HCT116 (cell line): ENCODE data around the gene SPSB2. TPM values are rescaled to one million over a fixed set of nuclear protein-coding genes. Genes with fewer than 3 reads are reported as not detected.

Source experiments
- ATAC-seq: fragments of 200-7000 bp; cut with Tn5 transposase; 2 replicates; pipeline ENCODE4 v1.9.1; 2020; ENCODE audit warnings: mild to moderate bottlenecking, moderate library complexity
- BruUV-seq: library from RNA; stranded (reverse); fragments of 400-500 nt; replicated peaks from 2 replicates; lab custom pipeline; 2021; lab: Mats Ljungman, UMichigan
- CTCF ChIA-PET: fragments of 300-600 bp; sonication (Branson Sonifier 250); formaldehyde crosslinking; loops from one replicate; lab custom pipeline; 2021; ENCODE audit warnings: antibody characterized with exemption; lab: Charles Lee
- POLR2A ChIA-PET: fragments of 300-600, 350-600 bp; sonication (Branson Sonifier 250); formaldehyde crosslinking; loops from one replicate; lab custom pipeline; 2021; ENCODE audit warnings: antibody characterized with exemption; lab: Charles Lee
- RAD21 ChIA-PET, 2 experiments: fragments of 300-600 bp; sonication (Branson Sonifier 250); formaldehyde crosslinking; loops; one replicate each; lab custom pipeline; 2023; ENCODE audit warnings: low total read pairs in 2 of 2; ENCODE audit not compliant: uncharacterized antibody in 2 of 2, unreplicated experiment in 2 of 2, low non-redundant PET in 1 of 2; lab: Charles Lee
- DNase-seq: peaks from one replicate; pipeline ENCODE4 v3.0.0-alpha.2; 2010; ENCODE audit warnings: low read depth, low spot score
- H2AFZ ChIP-seq: fragments of 200-600 bp; shearing (Covaris generic), sonication (generic); 2 replicates; pipeline ENCODE4 v1.6.1; 2017; ENCODE audit warnings: low read depth, mixed run types, mixed read lengths, antibody characterized with exemption, low read length; ENCODE audit not compliant: poor library complexity, severe bottlenecking
- H3K27ac ChIP-seq: 2 replicates; pipeline ENCODE4 v1.5.1; 2012; ENCODE audit warnings: low read depth, low read length
- H3K27me3 ChIP-seq: fragments of 200-600 bp; sonication (generic); 2 replicates; pipeline ENCODE4 v1.6.1; 2016; ENCODE audit warnings: mixed run types, low read length, mixed read lengths; ENCODE audit not compliant: insufficient read depth
- H3K36me3 ChIP-seq, 2 experiments: fragments of 200-500 bp in 1 of 2; fragments of 200-600 bp in 1 of 2; sonication (Bioruptor generic) in 1 of 2; sonication (generic) in 1 of 2; 2 replicates each; pipeline versions ENCODE4 v1.5.1 to v1.6.1; 2014 to 2016; ENCODE audit warnings: low read length in 2 of 2, inconsistent platforms in 1 of 2, mixed read lengths in 1 of 2, mixed run types in 1 of 2; ENCODE audit not compliant: insufficient read depth in 2 of 2, control insufficient read depth in 1 of 2
- H3K4me1 ChIP-seq, 2 experiments: fragments of 200-600 bp in 1 of 2; sonication (generic) in 1 of 2; 2 replicates each; pipeline versions ENCODE4 v1.5.1 to v1.6.1; 2012 to 2017; ENCODE audit warnings: low read length in 2 of 2, inconsistent platforms in 1 of 2, mild to moderate bottlenecking in 1 of 2, mixed read lengths in 1 of 2, mixed run types in 1 of 2, moderate library complexity in 1 of 2; ENCODE audit not compliant: insufficient read depth in 2 of 2, control insufficient read depth in 1 of 2
- H3K4me2 ChIP-seq: fragments of 200-600 bp; sonication (generic); 2 replicates; pipeline ENCODE4 v1.6.1; 2017; ENCODE audit warnings: mixed run types, low read length, mixed read lengths
- H3K4me3 ChIP-seq, 2 experiments: fragments of 200-600 bp in 1 of 2; sonication (generic) in 1 of 2; replicated peaks in 1 of 2; 2 replicates each; pipeline ENCODE4 v1.5.1; 2011 to 2016; ENCODE audit warnings: low read length in 2 of 2, control low read depth in 1 of 2, low read depth in 1 of 2, mild to moderate bottlenecking in 1 of 2, mixed read lengths in 1 of 2, mixed run types in 1 of 2
- H3K79me2 ChIP-seq: fragments of 200-600 bp; sonication (generic); 2 replicates; pipeline ENCODE4 v1.6.1; 2017; ENCODE audit warnings: mild to moderate bottlenecking, mixed run types, low read length, moderate library complexity, mixed read lengths; ENCODE audit not compliant: insufficient read depth
- H3K9ac ChIP-seq: fragments of 200-600 bp; sonication (generic); 2 replicates; pipeline ENCODE4 v1.6.1; 2016; ENCODE audit warnings: low read length, mixed read lengths
- H3K9me2 ChIP-seq: fragments of 200-600 bp; sonication (generic), shearing (Covaris generic); 2 replicates; pipeline ENCODE4 v1.6.1; 2017; ENCODE audit warnings: mixed run types, mild to moderate bottlenecking, moderate library complexity; ENCODE audit not compliant: insufficient read depth
- H3K9me3 ChIP-seq, 2 experiments: fragments of 200-500 bp in 1 of 2; fragments of 200-600 bp in 1 of 2; sonication (Bioruptor generic) in 1 of 2; sonication (generic) in 1 of 2; 2 replicates each; pipeline ENCODE4 v1.6.1; 2014 to 2017; ENCODE audit warnings: low read length in 2 of 2, mixed read lengths in 2 of 2, inconsistent platforms in 1 of 2, low read depth in 1 of 2, mild to moderate bottlenecking in 1 of 2, mixed run types in 1 of 2, moderate library complexity in 1 of 2; ENCODE audit not compliant: control insufficient read depth in 1 of 2, insufficient read depth in 1 of 2
- H4K20me1 ChIP-seq: fragments of 200-600 bp; sonication (generic), shearing (Covaris generic); 2 replicates; pipeline ENCODE4 v1.6.1; 2017; ENCODE audit warnings: mixed run types, mild to moderate bottlenecking, moderate library complexity; ENCODE audit not compliant: insufficient read depth
- CBX3 ChIP-seq: IDR thresholded peaks from 2 replicates; pipeline ENCODE4 v1.6.1; 2012; ENCODE audit warnings: low read depth
- CEBPB ChIP-seq: IDR thresholded peaks from 2 replicates; pipeline ENCODE4 v1.6.1; 2012; ENCODE audit warnings: low read depth
- EGR1 ChIP-seq: IDR thresholded peaks from 2 replicates; pipeline ENCODE4 v1.6.1; 2012; ENCODE audit warnings: low read depth
- ELF1 ChIP-seq: IDR thresholded peaks from 2 replicates; pipeline ENCODE4 v1.6.1; 2012; ENCODE audit warnings: low read depth, borderline replicate concordance
- FOSL1 ChIP-seq: IDR thresholded peaks from 2 replicates; pipeline ENCODE4 v1.6.1; 2012; ENCODE audit warnings: low read depth
- SP1 ChIP-seq: IDR thresholded peaks from 2 replicates; pipeline ENCODE4 v1.6.1; 2012; ENCODE audit warnings: low read depth
- YY1 ChIP-seq: IDR thresholded peaks from 2 replicates; pipeline ENCODE4 v1.6.1; 2011; ENCODE audit warnings: low read length, low read depth, moderate library complexity, mild to moderate bottlenecking; ENCODE audit not compliant: insufficient replicate concordance; ENCODE audit errors: extremely low read depth
- ZFX ChIP-seq: fragments of 450-650 bp; IDR thresholded peaks from 2 replicates; pipeline ENCODE4 v1.6.1; 2017
- ZNF274 ChIP-seq: fragments of 200-500 bp; sonication (Bioruptor generic); IDR thresholded peaks from 2 replicates; pipeline ENCODE4 v1.6.1; 2014; ENCODE audit warnings: mild to moderate bottlenecking, low read depth, low read length, inconsistent platforms
- intact Hi-C: fragments of 100-400 bp; cut with micrococcal nuclease; formaldehyde crosslinking; loops from 2 replicates; pipeline ENCODE4 v1.10.0; 2022
- total RNA-seq: library from RNA; stranded (reverse); gene quantifications from one replicate; pipeline ENCODE4 v1.2.1, GENCODE V29; 2021; ENCODE audit not compliant: unreplicated experiment
- TF ChIP-seq, protein P1 (sequence below): IDR thresholded peaks from 2 replicates; pipeline ENCODE4 v1.6.1; 2012
- TF ChIP-seq, protein P2 (sequence below): IDR thresholded peaks from 2 replicates; pipeline ENCODE4 v1.6.1; 2012

Gene SPSB2
- total RNA-seq, 1 experiment from 2014 or later, result 10.0 TPM

DNA sequence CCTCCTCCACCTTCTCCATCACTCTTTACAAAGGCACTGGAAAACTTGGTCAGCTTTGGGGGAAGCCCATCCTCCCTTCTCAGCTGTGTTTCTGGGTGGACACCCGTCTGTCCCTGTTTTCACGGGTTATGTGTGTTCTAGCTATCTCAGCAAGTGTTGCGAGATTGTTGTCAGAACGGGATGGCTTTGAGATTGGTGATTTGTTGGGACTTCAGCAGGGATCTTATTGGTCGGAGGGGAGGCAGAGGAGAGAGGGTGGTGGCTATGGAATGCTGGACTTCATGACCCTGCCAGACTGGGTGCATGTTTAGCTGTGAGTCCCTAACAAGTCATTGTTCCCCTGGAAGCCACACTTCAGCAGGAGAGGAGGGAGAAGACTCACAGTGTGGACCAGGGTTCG lies 19.1 kb downstream of the SPSB2 start (continued):
- TF ChIP-seq YY1, result no peak
- TF ChIP-seq FOSL1, result no peak
- no peak for TF ChIP-seq CEBPB
- TF ChIP-seq EGR1, result no peak
- no peak for TF ChIP-seq ZFX
- TF ChIP-seq, all 23 proteins: peak for 0

DNA sequence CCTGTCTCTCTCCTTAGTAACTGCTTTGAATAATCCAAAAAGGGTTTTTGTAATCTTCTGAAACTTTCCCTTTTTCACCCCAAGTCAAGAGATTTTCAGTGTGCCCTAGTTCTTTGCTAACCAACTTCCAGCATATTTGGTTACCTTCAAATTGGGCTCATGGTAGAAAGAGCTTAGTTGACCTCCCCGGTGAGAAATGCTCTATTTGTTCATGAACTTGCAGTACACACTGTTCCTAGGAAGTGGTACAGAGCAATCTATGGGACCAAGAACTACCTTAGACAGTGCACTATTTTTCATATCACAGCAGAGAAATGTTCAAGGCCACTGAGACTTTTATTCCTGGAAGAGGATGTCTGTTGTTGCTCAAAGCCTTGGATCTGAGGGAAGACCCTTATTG lies 19.5 kb downstream of the SPSB2 start:
- Histone ChIP-seq H4K20me1 (no peaks in the 10 kb centered on the region), H3K36me3 (peaks cover 31 to 55% of the 10 kb centered on the region in 2 experiments; a peak in 3 of 4 replicates), H3K27me3 (no peaks in the 10 kb centered on the region), H3K4me2 (peak overlapping the region; percentile 100), H3K9me3 (no peaks in the 10 kb centered on the region), H3K9ac (peak overlapping the region; percentile 89), H2AFZ (no peak overlapping the region), H3K27ac (peak overlapping the region; percentile 65), H3K4me3 (peak overlapping the region; percentile 67 to 94), H3K9me2 (no peaks in the 10 kb centered on the region), H3K79me2 (peaks cover 49% of the 10 kb centered on the region), H3K4me1 (peaks cover 15 to 31% of the 10 kb centered on the region in 2 experiments)
- RAD21 ChIA-PET, result no interaction called here
- ATAC-seq (no peak), DNase-seq (no peak)
- CTCF ChIA-PET, result interaction anchor here (2.6 to 3.4 kb wide), 4 partner anchors 19 to 100 kb away, joined by 10 to 38 read pairs (median 24); partner anchors contain the start of genes MLF2 and SPSB2
- no TSS peak for BruUV-seq
- POLR2A ChIA-PET, result interaction anchor here (8.9 kb wide), 1 partner anchor 15 kb away, joined by 186 read pairs; the partner anchor contains the start of genes SPSB2 and TPI1
- intact Hi-C loops, result loop anchor here (5.0 kb wide), 1 partner anchor 246 kb away; the partner anchor contains the start of gene CHD4
- TF ChIP-seq ZNF274, result no peak
- TF ChIP-seq, protein P1, sequence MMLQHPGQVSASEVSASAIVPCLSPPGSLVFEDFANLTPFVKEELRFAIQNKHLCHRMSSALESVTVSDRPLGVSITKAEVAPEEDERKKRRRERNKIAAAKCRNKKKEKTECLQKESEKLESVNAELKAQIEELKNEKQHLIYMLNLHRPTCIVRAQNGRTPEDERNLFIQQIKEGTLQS, result no peak
- no peak for TF ChIP-seq SP1
- TF ChIP-seq CBX3, result no peak
- no peak for TF ChIP-seq ELF1
- TF ChIP-seq, protein P2, sequence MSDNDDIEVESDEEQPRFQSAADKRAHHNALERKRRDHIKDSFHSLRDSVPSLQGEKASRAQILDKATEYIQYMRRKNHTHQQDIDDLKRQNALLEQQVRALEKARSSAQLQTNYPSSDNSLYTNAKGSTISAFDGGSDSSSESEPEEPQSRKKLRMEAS, result no peak
- TF ChIP-seq CEBPB, result no peak
- no peak for TF ChIP-seq FOSL1
